ENCODE data around the gene C9orf43. TPM values are rescaled to one million over a fixed set of nuclear protein-coding genes. Genes with fewer than 3 reads are reported as not detected.

C9orf43 gene
- total and polyA plus RNA-seq, 9 of the 15 experiments (the other 6 are each of a cell fraction or from before 2014, with no cell fraction given): 0.21 to 0.58 (median 0.33) TPM

- no peak for TF ChIP-seq HES1 (IDR thresholded peaks at IDR 0.05; ENCODE audit: low read depth)
- TF ChIP-seq ZNF253 (CRISPR knock-in tag; conservative IDR thresholded peaks at IDR 0.05): no peak
- no peak for TF ChIP-seq KDM4B (IDR thresholded peaks at IDR 0.05; ENCODE audit: borderline replicate concordance in 2 of 2, low read depth in 1 of 2)
- TF ChIP-seq MTA1 (IDR thresholded peaks at IDR 0.05; ENCODE audit: borderline replicate concordance): 0 out of 2 replicates have a peak, but pooled peaks have one; percentile 38
- TF ChIP-seq MITF (IDR thresholded peaks at IDR 0.05): peak; percentile 45; the same call in 1 of the 2 replicates
- peak; percentile 84 for TF ChIP-seq NFIC (IDR thresholded peaks at IDR 0.05)
- TF ChIP-seq ZNF347 (CRISPR knock-in tag; IDR thresholded peaks at IDR 0.05; ENCODE audit: low read depth): no peak
- no peak for TF ChIP-seq ZKSCAN1 (IDR thresholded peaks at IDR 0.05; ENCODE audit: low read depth, low read length)
- no peak for TF ChIP-seq MIER1 (IDR thresholded peaks at IDR 0.05; ENCODE audit: low read depth)
- no peak for TF ChIP-seq TAF1 (IDR thresholded peaks at IDR 0.05; ENCODE audit: control insufficient read depth, extremely low read depth, insufficient read depth, low read length, severe bottlenecking)
- peak; percentile 55; the same call in 1 of the 2 replicates for TF ChIP-seq CREB1 (IDR thresholded peaks at IDR 0.05)
- peak; percentile 54; the same call in 1 of the 2 replicates for TF ChIP-seq CREB1 (CRISPR knock-in tag; IDR thresholded peaks at IDR 0.05)
- no peak for TF ChIP-seq ASH1L (IDR thresholded peaks at IDR 0.05; ENCODE audit: borderline replicate concordance, low read depth, partially characterized antibody)
- peak; percentile 95 for TF ChIP-seq PML (IDR thresholded peaks at IDR 0.05; ENCODE audit: low read length)
- TF ChIP-seq PREB (CRISPR knock-in tag; IDR thresholded peaks at IDR 0.05): 0 out of 2 replicates have a peak, but pooled peaks have one; percentile 22
- TF ChIP-seq SLC30A9 (CRISPR knock-in tag; IDR thresholded peaks at IDR 0.05): no peak
- no peak for TF ChIP-seq E2F4 (CRISPR knock-in tag; IDR thresholded peaks at IDR 0.05; ENCODE audit: low read depth)
- no peak for TF ChIP-seq SRSF3 (IDR thresholded peaks at IDR 0.05; ENCODE audit: insufficient read depth, low read length)
- no peak for TF ChIP-seq BRD4 (IDR thresholded peaks at IDR 0.05)
- TF ChIP-seq PTTG1 (tag; IDR thresholded peaks at IDR 0.05; ENCODE audit: low read depth): no peak
- no peak for TF ChIP-seq ZNF431 (CRISPR knock-in tag; IDR thresholded peaks at IDR 0.05)
- TF ChIP-seq ZNF280A (IDR thresholded peaks at IDR 0.05; ENCODE audit: low read depth, partially characterized antibody): no peak
These were observed 41.3 kb upstream of the C9orf43 start (continued) for GRCh38 chr9:113368982-113369854.
